OCI-LY1 (cell line): ENCODE results near the gene MRM2.

ENCODE experiments used
- H2AFZ ChIP-seq: fragments of 200-600 bp; sonication (generic), shearing (Covaris generic); 2 replicates; pipeline ENCODE4 v1.6.0; 2014; ENCODE audit warnings: antibody characterized with exemption, mild to moderate bottlenecking, low read length
- H3F3A ChIP-seq: fragments of 200-600 bp; sonication (generic), shearing (Covaris generic); 2 replicates; pipeline ENCODE4 v1.6.0; 2014; ENCODE audit warnings: mild to moderate bottlenecking, antibody characterized with exemption, low read length, moderate library complexity; ENCODE audit not compliant: insufficient read depth
- H3K27ac ChIP-seq: fragments of 200-600 bp; sonication (generic); 2 replicates; pipeline ENCODE4 v1.5.1; 2014; ENCODE audit warnings: low read length, mixed run types, mild to moderate bottlenecking, low read depth; ENCODE audit not compliant: poor library complexity, severe bottlenecking
- H3K27me3 ChIP-seq: fragments of 200-600 bp; sonication (generic); 2 replicates; pipeline ENCODE4 v1.6.0; 2014; ENCODE audit warnings: antibody characterized with exemption, mild to moderate bottlenecking, low read length, moderate library complexity; ENCODE audit not compliant: insufficient read depth
- H3K36me3 ChIP-seq: fragments of 200-600 bp; sonication (generic); 2 replicates; pipeline ENCODE4 v1.6.1; 2014; ENCODE audit warnings: mild to moderate bottlenecking, antibody characterized with exemption, low read length, moderate library complexity, mixed read lengths; ENCODE audit not compliant: insufficient read depth
- H3K4me1 ChIP-seq: fragments of 200-600 bp; sonication (generic); 2 replicates; pipeline ENCODE4 v1.5.1; 2014; ENCODE audit warnings: mild to moderate bottlenecking, low read length, moderate library complexity; ENCODE audit not compliant: insufficient read depth, severe bottlenecking
- H3K4me2 ChIP-seq: fragments of 200-600 bp; sonication (generic), shearing (Covaris generic); 2 replicates; pipeline ENCODE4 v1.6.1; 2014; ENCODE audit warnings: low read length
- H3K4me3 ChIP-seq: fragments of 200-600 bp; sonication (generic); 2 replicates; pipeline ENCODE4 v1.5.1; 2014; ENCODE audit warnings: low read length, low read depth, mild to moderate bottlenecking, mixed read lengths; ENCODE audit not compliant: poor library complexity, severe bottlenecking
- H3K79me2 ChIP-seq: fragments of 200-600 bp; shearing (Covaris generic); 2 replicates; pipeline ENCODE4 v1.6.1; 2016; ENCODE audit warnings: mixed run types, low read length, mixed read lengths; ENCODE audit not compliant: insufficient read depth
- H3K9ac ChIP-seq: fragments of 200-600 bp; sonication (generic), shearing (Covaris generic); 2 replicates; pipeline ENCODE4 v1.6.1; 2014; ENCODE audit warnings: mild to moderate bottlenecking, low read length, mixed read lengths
- H3K9me2 ChIP-seq: fragments of 200-600 bp; sonication (generic), shearing (Covaris generic); 2 replicates; pipeline ENCODE4 v1.6.1; 2014; ENCODE audit warnings: low read depth, mild to moderate bottlenecking, low read length, mixed read lengths
- H3K9me3 ChIP-seq: fragments of 200-600 bp; shearing (Covaris generic); 2 replicates; pipeline ENCODE4 v1.6.1; 2014; ENCODE audit warnings: low read length, mixed read lengths
- H4K20me1 ChIP-seq: fragments of 200-600 bp; sonication (generic), shearing (Covaris generic); 2 replicates; pipeline ENCODE4 v1.6.0; 2016; ENCODE audit warnings: mild to moderate bottlenecking, low read length; ENCODE audit not compliant: insufficient read depth
- CTCF ChIP-seq: fragments of 200-600 bp; sonication (generic), shearing (Covaris generic); IDR thresholded peaks from 2 replicates; pipeline ENCODE4 v1.5.1; 2017; ENCODE audit warnings: mild to moderate bottlenecking, antibody characterized with exemption, low read length, moderate library complexity, mixed read lengths
- EZH2 ChIP-seq: fragments of 200-600 bp; sonication (generic), shearing (Covaris generic); IDR thresholded peaks from 2 replicates; pipeline ENCODE4 v1.8.0; 2017; ENCODE audit warnings: borderline replicate concordance, mixed run types, mild to moderate bottlenecking, antibody characterized with exemption, low read length, moderate library complexity, mixed read lengths

The MRM2 gene

GRCh38 chr7:2266911-2267310 lies 24.9 kb upstream of the MRM2 start:
- H3K79me2 ChIP-seq, result no peaks in the 10 kb centered on the region
- no peak overlapping the region for H3K27ac ChIP-seq
- no peak overlapping the region for H3K4me2 ChIP-seq
- H3K9me3 ChIP-seq, result no peaks in the 10 kb centered on the region
- H3K9me2 ChIP-seq, result no peaks in the 10 kb centered on the region
- H3K4me3 ChIP-seq, result no peak overlapping the region
- no peak overlapping the region for H2AFZ ChIP-seq
- H4K20me1 ChIP-seq, result no peaks in the 10 kb centered on the region
- no peak overlapping the region for H3K9ac ChIP-seq
- H3K4me1 ChIP-seq, result peaks cover 4% of the 10 kb centered on the region
- H3K36me3 ChIP-seq, result peaks cover 15% of the 10 kb centered on the region; the same call in 1 of the 2 replicates
- H3K27me3 ChIP-seq, result no peaks in the 10 kb centered on the region
- H3F3A ChIP-seq, result no peaks in the 10 kb centered on the region
- TF ChIP-seq EZH2 (no peak), CTCF (no peak)

DNA sequence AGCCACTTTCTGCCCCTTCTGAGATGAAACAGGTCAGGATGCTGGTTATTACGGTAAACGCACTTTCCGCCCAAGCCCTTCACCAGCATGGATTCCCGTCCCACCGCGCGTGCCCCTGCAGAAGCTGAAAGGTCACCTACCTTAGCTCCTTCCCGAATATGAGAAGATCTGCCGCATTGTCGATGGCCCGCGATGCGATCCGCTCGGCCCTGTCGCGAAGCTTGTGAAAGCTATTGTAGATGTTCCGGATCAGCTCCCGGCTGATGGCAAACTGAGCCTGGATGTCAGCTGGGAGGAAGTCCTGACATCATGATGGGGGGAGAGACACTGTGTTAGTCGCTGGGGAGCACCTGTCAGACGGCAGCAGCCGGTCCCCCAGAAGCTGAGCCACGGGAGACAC lies 22.2 kb upstream of the MRM2 start:
- H3K36me3 ChIP-seq, result peaks cover 9% of the 10 kb centered on the region; the same call in 1 of the 2 replicates
- H3K4me2 ChIP-seq, result no peak overlapping the region
- H2AFZ ChIP-seq, result no peak overlapping the region
- TF ChIP-seq CTCF, result no peak
- TF ChIP-seq EZH2, result no peak
- no peaks in the 10 kb centered on the region for H3K9me2 ChIP-seq
- no peak overlapping the region for H3K27ac ChIP-seq
- no peaks in the 10 kb centered on the region for H4K20me1 ChIP-seq
- H3K9me3 ChIP-seq, result no peaks in the 10 kb centered on the region
- H3K27me3 ChIP-seq, result 0 out of 2 replicates have a peak, but pooled peaks cover 6% of the 10 kb centered on the region
- no peak overlapping the region for H3K4me3 ChIP-seq
- H3F3A ChIP-seq, result no peaks in the 10 kb centered on the region
- no peaks in the 10 kb centered on the region for H3K79me2 ChIP-seq
- H3K4me1 ChIP-seq, result peaks cover 13% of the 10 kb centered on the region
- no peak overlapping the region for H3K9ac ChIP-seq

DNA sequence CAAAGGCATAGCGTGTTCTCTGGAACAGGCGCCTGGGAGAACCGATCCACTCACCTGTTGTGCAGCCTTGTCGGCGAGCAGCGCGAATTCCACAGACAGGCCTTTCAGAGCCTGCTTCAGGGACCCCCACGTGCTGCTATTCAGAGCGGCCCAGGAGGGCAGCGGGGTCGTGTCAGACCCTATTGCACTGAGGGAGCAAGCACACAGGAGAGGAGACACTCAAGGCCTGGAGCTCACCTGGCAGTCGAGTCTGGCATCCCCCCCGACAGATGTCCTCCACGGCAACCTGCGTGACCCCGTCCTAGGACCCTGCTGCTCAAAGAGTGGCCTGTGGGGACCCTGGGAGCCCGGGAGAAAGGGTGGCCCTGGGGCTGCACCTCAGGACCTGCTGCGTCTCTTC lies 21.2 kb upstream of the MRM2 start:
- no peak overlapping the region for H3K9ac ChIP-seq
- H3K4me2 ChIP-seq, result no peak overlapping the region
- H3K36me3 ChIP-seq, result peaks cover 9% of the 10 kb centered on the region; the same call in 1 of the 2 replicates
- no peaks in the 10 kb centered on the region for H4K20me1 ChIP-seq
- no peaks in the 10 kb centered on the region for H3K9me3 ChIP-seq
- H2AFZ ChIP-seq, result no peak overlapping the region
- H3K79me2 ChIP-seq, result no peaks in the 10 kb centered on the region
- no peak for TF ChIP-seq EZH2
- TF ChIP-seq CTCF, result no peak
- no peak overlapping the region for H3K4me3 ChIP-seq
- no peaks in the 10 kb centered on the region for H3F3A ChIP-seq
- peaks cover 20% of the 10 kb centered on the region for H3K4me1 ChIP-seq
- H3K27ac ChIP-seq, result no peak overlapping the region
- 0 out of 2 replicates have a peak, but pooled peaks cover 6% of the 10 kb centered on the region for H3K27me3 ChIP-seq
- no peaks in the 10 kb centered on the region for H3K9me2 ChIP-seq
